Trophoblast cell (in vitro differentiated cells and primary cell): Measurements from ENCODE around the gene VSTM5.
A peak's percentile ranks its signal among the peaks of the same experiment; 100 is the strongest.

Experiments used
- DNase-seq, 2 donors: peaks; one replicate each; pipeline ENCODE4 v3.0.0-alpha.2; 2016
- H2AFZ ChIP-seq: 2 replicates; pipeline ENCODE4 v1.6.1; 2013; ENCODE audit warnings: low read length, moderate library complexity, mild to moderate bottlenecking; ENCODE audit not compliant: insufficient read depth, poor library complexity
- H2AK5ac ChIP-seq: 2 replicates; pipeline ENCODE4 v1.6.1; 2013; ENCODE audit warnings: mild to moderate bottlenecking, low read length
- H2BK120ac ChIP-seq: 2 replicates; pipeline ENCODE4 v1.6.1; 2013; ENCODE audit warnings: low read length, mild to moderate bottlenecking, moderate library complexity; ENCODE audit not compliant: insufficient read depth, poor library complexity
- H2BK12ac ChIP-seq: 2 replicates; pipeline ENCODE4 v1.6.1; 2013; ENCODE audit warnings: mild to moderate bottlenecking, low read length, moderate library complexity
- H2BK5ac ChIP-seq: 2 replicates; pipeline ENCODE4 v1.6.1; 2013; ENCODE audit warnings: low read length, low read depth, moderate library complexity, mild to moderate bottlenecking; ENCODE audit not compliant: poor library complexity
- H3K14ac ChIP-seq: 2 replicates; pipeline ENCODE4 v1.6.1; 2013; ENCODE audit warnings: mild to moderate bottlenecking, low read length
- H3K18ac ChIP-seq: 2 replicates; pipeline ENCODE4 v1.6.1; 2013; ENCODE audit warnings: mild to moderate bottlenecking, low read length
- H3K23ac ChIP-seq: 2 replicates; pipeline ENCODE4 v1.6.1; 2013; ENCODE audit warnings: low read length
- H3K27ac ChIP-seq: 2 replicates; pipeline ENCODE4 v1.5.1; 2013; ENCODE audit warnings: low read depth, mild to moderate bottlenecking, inconsistent platforms, low read length, moderate library complexity
- H3K27me3 ChIP-seq: 2 replicates; pipeline ENCODE4 v1.6.1; 2013; ENCODE audit warnings: inconsistent platforms, mild to moderate bottlenecking, low read length, moderate library complexity; ENCODE audit not compliant: insufficient read depth
- H3K36me3 ChIP-seq, 2 experiments: 1 replicate in 1 of 2; 2 replicates in 1 of 2; pipeline ENCODE4 v1.6.1; 2013; ENCODE audit warnings: low read length in 2 of 2, mild to moderate bottlenecking in 2 of 2, moderate library complexity in 1 of 2; ENCODE audit not compliant: insufficient read depth in 2 of 2, control insufficient read depth in 1 of 2
- H3K4ac ChIP-seq: 2 replicates; pipeline ENCODE4 v1.6.1; 2013; ENCODE audit warnings: low read depth, mild to moderate bottlenecking, low read length, moderate library complexity
- H3K4me1 ChIP-seq, 2 experiments: 1 replicate in 1 of 2; 2 replicates in 1 of 2; pipeline ENCODE4 v1.6.1; 2013; ENCODE audit warnings: low read length in 2 of 2, mild to moderate bottlenecking in 2 of 2, moderate library complexity in 1 of 2; ENCODE audit not compliant: insufficient read depth in 2 of 2, control insufficient read depth in 1 of 2
- H3K4me2 ChIP-seq: 2 replicates; pipeline ENCODE4 v1.6.1; 2013; ENCODE audit warnings: inconsistent platforms, mild to moderate bottlenecking, low read length, moderate library complexity
- H3K4me3 ChIP-seq: 2 replicates; pipeline ENCODE4 v1.5.1; 2013; ENCODE audit warnings: mild to moderate bottlenecking, low read depth, low read length, inconsistent platforms
- H3K79me1 ChIP-seq: one replicate; pipeline ENCODE4 v1.6.1; 2013; ENCODE audit warnings: low read length
- H3K79me2 ChIP-seq: 2 replicates; pipeline ENCODE4 v1.6.1; 2013; ENCODE audit warnings: low read length, mild to moderate bottlenecking; ENCODE audit not compliant: control insufficient read depth, insufficient read depth, poor library complexity
- H3K9ac ChIP-seq: 2 replicates; pipeline ENCODE4 v1.6.1; 2013; ENCODE audit warnings: mild to moderate bottlenecking, low read length
- H3K9me3 ChIP-seq: 2 replicates; pipeline ENCODE4 v1.6.1; 2013; ENCODE audit warnings: low read depth, mild to moderate bottlenecking, control low read depth, inconsistent platforms, low read length; ENCODE audit not compliant: insufficient read depth
- H4K12ac ChIP-seq: 2 replicates; pipeline ENCODE4 v1.6.1; 2013; ENCODE audit warnings: low read depth, mild to moderate bottlenecking, low read length, moderate library complexity
- H4K8ac ChIP-seq: 2 replicates; pipeline ENCODE4 v1.6.1; 2013; ENCODE audit warnings: low read depth, mild to moderate bottlenecking, low read length, moderate library complexity
- H4K91ac ChIP-seq: one replicate; pipeline ENCODE4 v1.6.1; 2013; ENCODE audit warnings: low read depth, mild to moderate bottlenecking, low read length, moderate library complexity
- WGBS: extraction: QIAGEN DNeasy Blood & Tissue Kit; methylation state at CpG from one replicate; pipeline ENCODE4 v1.1.7; 2013; ENCODE audit warnings: missing lambda C conversion rate; ENCODE audit not compliant: insufficient read length, insufficient coverage; ENCODE audit errors: extremely low coverage; 5-methylcytosine and 5-hydroxymethylcytosine counted together

Gene VSTM5

GRCh38 chr11:93852242-93852641 is 1.8 kb upstream of the VSTM5 start:
- Histone ChIP-seq H3K9me3 (no peaks in the 10 kb centered on the region), H2AFZ (no peak overlapping the region), H4K8ac (no peak overlapping the region), H2BK120ac (no peak overlapping the region), H4K91ac (no peak overlapping the region), H3K79me2 (no peaks in the 10 kb centered on the region), H3K27ac (no peak overlapping the region), H3K36me3 (no peaks in the 10 kb centered on the region), H3K79me1 (no peaks in the 10 kb centered on the region), H2BK5ac (no peak overlapping the region), H2BK12ac (no peak overlapping the region), H4K12ac (no peak overlapping the region), H2AK5ac (no peak overlapping the region), H3K23ac (no peak overlapping the region), H3K4me3 (no peak overlapping the region), H3K4me2 (no peak overlapping the region), H3K4me1 (peaks cover 0 to 5% of the 10 kb centered on the region in 2 experiments), H3K9ac (no peak overlapping the region), H3K4ac (no peak overlapping the region), H3K18ac (no peak overlapping the region), H3K27me3 (no peaks in the 10 kb centered on the region), H3K14ac (no peak overlapping the region)
- DNase-seq: no peak
- no CpG with 5 or more reads among the region's 5 CpGs for WGBS

DNA sequence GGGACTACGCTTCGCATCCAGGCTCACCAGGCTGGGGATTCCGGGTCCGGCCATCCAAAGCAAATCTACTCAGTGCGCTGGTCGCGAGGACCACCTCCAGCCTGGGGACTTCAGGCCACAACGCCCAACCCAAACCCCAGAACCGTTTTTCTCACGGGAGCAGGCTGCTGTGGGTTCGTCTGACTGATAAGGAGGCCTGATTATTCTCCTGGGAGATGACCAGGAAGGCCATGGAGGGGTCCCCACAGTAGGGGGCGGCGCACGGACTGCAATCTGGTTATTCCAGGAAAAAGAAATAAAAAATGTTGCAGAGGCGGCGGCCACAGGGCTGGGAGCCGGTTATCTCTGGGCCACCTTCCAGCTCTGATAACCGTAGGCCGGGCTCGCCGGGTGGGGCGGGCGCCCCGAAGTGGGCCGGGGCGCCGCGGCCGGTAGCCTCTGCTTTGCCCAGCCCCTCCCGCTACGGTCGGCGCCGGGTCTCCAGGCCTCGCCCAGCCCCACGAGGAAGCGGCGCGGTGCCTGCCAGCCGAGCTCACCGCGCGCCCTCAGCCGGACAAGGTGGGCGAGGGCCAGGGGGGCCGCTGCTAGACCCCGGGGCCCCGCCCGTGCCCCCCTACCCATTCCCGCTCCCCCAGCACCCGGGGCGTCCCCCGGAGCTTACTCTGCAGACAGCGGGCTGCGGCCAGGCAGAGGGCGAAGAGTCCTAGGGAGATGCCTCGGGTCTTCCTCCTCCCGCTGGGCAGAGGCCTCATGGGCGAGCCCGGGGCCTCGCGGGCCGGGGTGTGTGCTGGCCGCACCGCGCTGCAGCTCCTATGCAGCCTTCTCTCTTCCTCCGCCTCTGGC is 446 bp downstream of the VSTM5 start:
- Histone ChIP-seq H3K27me3 (no peaks in the 10 kb centered on the region), H3K79me2 (no peaks in the 10 kb centered on the region), H3K4me1 (peaks cover 0 to 10% of the 10 kb centered on the region in 2 experiments), H2AFZ (peak overlapping the region; percentile 19), H2BK12ac (no peak overlapping the region), H3K18ac (no peak overlapping the region), H3K27ac (no peak overlapping the region), H4K8ac (no peak overlapping the region), H2BK120ac (no peak overlapping the region), H2AK5ac (no peak overlapping the region), H4K91ac (no peak overlapping the region), H3K23ac (no peak overlapping the region), H2BK5ac (no peak overlapping the region), H3K4ac (no peak overlapping the region), H3K14ac (no peak overlapping the region), H3K4me2 (peak overlapping the region; percentile 65), H3K79me1 (no peaks in the 10 kb centered on the region), H3K9ac (no peak overlapping the region), H3K36me3 (no peaks in the 10 kb centered on the region), H3K4me3 (peak overlapping the region; percentile 3), H4K12ac (peak overlapping the region; percentile 40), H3K9me3 (no peaks in the 10 kb centered on the region)
- WGBS: no CpG with 5 or more reads among the region's 67 CpGs
- peak in 1 of 2 donors; percentile 36 for DNase-seq

DNA sequence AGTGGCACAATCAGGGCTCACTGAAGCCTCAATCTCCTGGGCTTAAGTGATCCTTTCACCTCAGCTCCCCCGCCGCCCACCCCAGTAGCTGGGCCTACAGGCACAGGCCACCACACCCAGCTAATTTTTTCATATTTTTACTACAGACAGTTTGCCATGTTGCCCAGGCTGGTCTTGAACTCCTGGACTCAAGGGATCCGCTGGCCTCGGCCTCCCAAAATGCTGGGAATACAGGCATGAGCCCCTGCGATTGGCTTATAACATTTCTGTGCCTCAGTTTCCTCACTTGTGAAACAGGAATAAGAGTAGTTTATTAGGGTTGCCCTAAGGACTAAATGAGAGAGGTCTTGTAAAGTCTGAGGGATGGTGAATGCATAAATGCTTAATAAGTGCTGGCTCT is 1.2 kb downstream of the VSTM5 start:
- no peak for DNase-seq
- H3K9ac ChIP-seq: no peak overlapping the region

DNA sequence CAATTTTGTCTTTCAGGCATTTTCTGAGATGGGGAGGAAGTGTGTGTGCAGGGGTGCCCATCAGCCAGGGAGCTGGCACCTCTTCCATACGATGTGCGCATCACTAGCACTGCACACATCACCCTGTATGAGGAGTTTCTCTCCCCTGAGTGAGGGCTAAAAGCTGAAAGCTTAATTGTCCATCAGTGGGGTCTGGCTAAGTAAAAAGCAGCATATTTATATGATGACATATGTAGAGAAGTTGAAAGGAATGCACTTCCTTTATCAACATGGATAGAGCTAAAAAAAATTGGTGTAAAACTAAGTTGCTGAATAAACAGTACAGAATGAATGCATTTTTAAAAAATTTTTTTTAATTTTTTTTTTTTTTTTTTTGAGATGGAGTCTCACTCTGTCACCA is 4.0 kb downstream of the VSTM5 start:
- Histone ChIP-seq H4K91ac (no peak overlapping the region), H2BK120ac (no peak overlapping the region), H3K36me3 (no peaks in the 10 kb centered on the region), H3K18ac (no peak overlapping the region), H2BK12ac (no peak overlapping the region), H3K14ac (no peak overlapping the region), H3K27ac (no peak overlapping the region), H2AFZ (no peak overlapping the region), H2AK5ac (no peak overlapping the region), H3K9ac (no peak overlapping the region), H3K27me3 (no peaks in the 10 kb centered on the region), H4K12ac (no peak overlapping the region), H3K9me3 (no peaks in the 10 kb centered on the region), H3K4me2 (no peak overlapping the region), H3K79me2 (no peaks in the 10 kb centered on the region), H3K4ac (no peak overlapping the region), H4K8ac (no peak overlapping the region), H3K79me1 (no peaks in the 10 kb centered on the region), H2BK5ac (no peak overlapping the region), H3K4me3 (no peak overlapping the region), H3K4me1 (peaks cover 2 to 13% of the 10 kb centered on the region in 2 experiments), H3K23ac (no peak overlapping the region)
- WGBS: no CpG with 5 or more reads among the region's 2 CpGs
- no peak for DNase-seq

More for the DNA sequence above, 1.2 kb downstream of the VSTM5 start:
- Histone ChIP-seq H2BK5ac (no peak overlapping the region), H3K79me1 (no peaks in the 10 kb centered on the region), H3K4me3 (no peak overlapping the region), H2AFZ (no peak overlapping the region), H3K18ac (no peak overlapping the region), H4K91ac (no peak overlapping the region), H3K4me1 (peaks cover 2 to 10% of the 10 kb centered on the region in 2 experiments), H3K14ac (no peak overlapping the region), H2AK5ac (no peak overlapping the region), H4K8ac (no peak overlapping the region), H3K36me3 (no peaks in the 10 kb centered on the region), H2BK12ac (no peak overlapping the region), H3K4me2 (no peak overlapping the region), H3K27ac (no peak overlapping the region), H3K79me2 (no peaks in the 10 kb centered on the region), H2BK120ac (no peak overlapping the region), H3K23ac (no peak overlapping the region), H3K27me3 (no peaks in the 10 kb centered on the region), H4K12ac (no peak overlapping the region), H3K4ac (no peak overlapping the region), H3K9me3 (no peaks in the 10 kb centered on the region)
- no CpG with 5 or more reads among the region's 5 CpGs for WGBS
